SK-N-SH treated with all-trans-retinoic acid at 6 μM for 48 hours (cell line): ENCODE measurements around the gene GSE1.

ENCODE experiments used
- ATAC-seq: fragments of 200-7000 bp; cut with Tn5 transposase; 3 replicates; pipeline ENCODE4 v1.9.1; 2020; ENCODE audit warnings: mild to moderate bottlenecking, moderate library complexity
- ARNTL ChIP-seq: fragments of 450-650 bp; formaldehyde crosslinking; IDR thresholded peaks from 2 replicates; pipeline ENCODE4 v1.5.0; 2020; ENCODE audit warnings: low read depth, mild to moderate bottlenecking, moderate library complexity, borderline replicate concordance
- BACH2 ChIP-seq: fragments of 250-450 bp; sonication (Bioruptor Pico); IDR thresholded peaks from 2 replicates; pipeline ENCODE4 v1.9.0; 2021; ENCODE audit warnings: mild to moderate bottlenecking, borderline replicate concordance
- CREB5 ChIP-seq: fragments of 250-450 bp; sonication (Bioruptor Pico); IDR thresholded peaks from 2 replicates; pipeline ENCODE4 v1.5.1; 2020; ENCODE audit warnings: low read depth, mild to moderate bottlenecking, moderate library complexity
- CSDC2 ChIP-seq: fragments of 250-450 bp; sonication (Bioruptor Pico); IDR thresholded peaks from 2 replicates; pipeline ENCODE4 v1.5.0; 2020; ENCODE audit warnings: mild to moderate bottlenecking, moderate library complexity
- ESRRG ChIP-seq: fragments of 250-450 bp; sonication (Bioruptor Pico); IDR thresholded peaks from 2 replicates; pipeline ENCODE4 v1.6.1; 2021; ENCODE audit warnings: mild to moderate bottlenecking
- OSR1 ChIP-seq: fragments of 250-450 bp; sonication (Bioruptor Pico); IDR thresholded peaks from 2 replicates; pipeline ENCODE4 v1.8.0; 2022; ENCODE audit warnings: moderate library complexity, mild to moderate bottlenecking, inconsistent platforms
- PATZ1 ChIP-seq: fragments of 250-450 bp; sonication (Bioruptor Pico); IDR thresholded peaks from 2 replicates; pipeline ENCODE4 v1.8.0; 2020; ENCODE audit warnings: mild to moderate bottlenecking, moderate library complexity, borderline replicate concordance
- PPARA ChIP-seq: fragments of 250-450 bp; sonication (Bioruptor Pico); IDR thresholded peaks from 2 replicates; pipeline ENCODE4 v1.5.0; 2020; ENCODE audit warnings: mild to moderate bottlenecking, borderline replicate concordance
- RARB ChIP-seq: fragments of 250-450 bp; sonication (Bioruptor Pico); IDR thresholded peaks from 2 replicates; pipeline ENCODE4 v1.8.0; 2021; ENCODE audit warnings: mild to moderate bottlenecking, moderate library complexity
- SNAI2 ChIP-seq: fragments of 250-450 bp; sonication (Bioruptor Pico); IDR thresholded peaks from 2 replicates; pipeline ENCODE4 v1.5.0; 2020; ENCODE audit warnings: mild to moderate bottlenecking, moderate library complexity
- TCF4 ChIP-seq: fragments of 250-450 bp; sonication (Bioruptor Pico); IDR thresholded peaks from 2 replicates; pipeline ENCODE4 v1.8.0; 2021; ENCODE audit warnings: mild to moderate bottlenecking, moderate library complexity, borderline replicate concordance
- TOX ChIP-seq: fragments of 250-450 bp; sonication (Bioruptor Pico); IDR thresholded peaks from 2 replicates; pipeline ENCODE4 v1.8.0; 2021; ENCODE audit warnings: mild to moderate bottlenecking, moderate library complexity, borderline replicate concordance
- ZFP3 ChIP-seq: fragments of 250-450 bp; sonication (Bioruptor Pico); IDR thresholded peaks from 2 replicates; pipeline ENCODE4 v1.5.0; 2020; ENCODE audit warnings: mild to moderate bottlenecking, moderate library complexity
- ZFP30 ChIP-seq: fragments of 450-650 bp; formaldehyde crosslinking; IDR thresholded peaks from 2 replicates; pipeline ENCODE4 v1.5.0; 2022; ENCODE audit warnings: mild to moderate bottlenecking, moderate library complexity
- ZNF565 ChIP-seq: fragments of 450-650 bp; formaldehyde crosslinking; conservative IDR thresholded peaks from 2 replicates; pipeline ENCODE4 v1.5.0; 2020; ENCODE audit warnings: low read depth, mild to moderate bottlenecking, moderate library complexity
- ZNF70 ChIP-seq: fragments of 450-650 bp; formaldehyde crosslinking; IDR thresholded peaks from 2 replicates; pipeline ENCODE4 v1.5.0; 2020; ENCODE audit warnings: mild to moderate bottlenecking, moderate library complexity
- ZNF8 ChIP-seq: fragments of 450-650 bp; formaldehyde crosslinking; IDR thresholded peaks from 2 replicates; pipeline ENCODE4 v1.5.0; 2020; ENCODE audit warnings: mild to moderate bottlenecking, moderate library complexity
- TF ChIP-seq, protein P1 (sequence below): fragments of 250-450 bp; sonication (Bioruptor Pico); IDR thresholded peaks from 2 replicates; pipeline ENCODE4 v1.5.0; 2020; ENCODE audit warnings: mild to moderate bottlenecking, moderate library complexity
- TF ChIP-seq, protein P2 (sequence below): fragments of 250-450 bp; sonication (Bioruptor Pico); IDR thresholded peaks from 2 replicates; pipeline ENCODE4 v1.5.1; 2021; ENCODE audit warnings: mild to moderate bottlenecking, moderate library complexity

GSE1 gene

GRCh38 chr16:85708338-85708737, 95.2 kb downstream of the GSE1 start:
- no peak for ATAC-seq
- TF ChIP-seq ZNF565, result no peak
- no peak for TF ChIP-seq TCF4
- TF ChIP-seq ESRRG (CRISPR knock-in tag), result no peak
- no peak for TF ChIP-seq CSDC2
- TF ChIP-seq, all 23 proteins: peak for 0

GRCh38 chr16:85709766-85710585, 96.9 kb downstream of the GSE1 start:
- TF ChIP-seq SNAI2 (CRISPR knock-in tag) (no peak), CREB5 (CRISPR knock-in tag) (no peak), TOX (CRISPR knock-in tag) (no peak), ZNF70 (CRISPR knock-in tag) (no peak)
- TF ChIP-seq, all 23 proteins: peak for 0
- ATAC-seq, result no peak

DNA sequence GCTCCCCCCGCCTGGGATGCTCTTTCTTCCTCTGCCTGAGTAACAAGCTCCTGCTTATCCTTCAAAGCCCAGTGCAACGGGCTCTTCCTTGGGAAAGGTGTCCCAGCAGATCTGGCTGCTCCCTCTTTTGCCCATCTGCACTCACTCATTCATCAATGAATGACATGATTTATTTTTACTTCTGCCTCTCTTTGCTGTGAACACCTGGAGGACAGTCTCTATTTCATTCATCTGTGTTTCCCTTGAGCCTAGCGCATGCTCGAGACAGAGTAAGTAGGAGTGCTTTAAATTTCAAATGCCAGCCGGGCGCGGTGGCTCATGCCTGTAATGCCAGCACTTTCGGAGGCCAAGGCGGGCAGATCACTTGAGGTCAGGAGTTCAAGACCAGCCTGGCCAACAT, 97.6 kb downstream of the GSE1 start:
- 0 out of 2 replicates have a peak, but pooled peaks have one; percentile 43 for TF ChIP-seq ZFP3 (CRISPR knock-in tag)
- TF ChIP-seq, protein P1, sequence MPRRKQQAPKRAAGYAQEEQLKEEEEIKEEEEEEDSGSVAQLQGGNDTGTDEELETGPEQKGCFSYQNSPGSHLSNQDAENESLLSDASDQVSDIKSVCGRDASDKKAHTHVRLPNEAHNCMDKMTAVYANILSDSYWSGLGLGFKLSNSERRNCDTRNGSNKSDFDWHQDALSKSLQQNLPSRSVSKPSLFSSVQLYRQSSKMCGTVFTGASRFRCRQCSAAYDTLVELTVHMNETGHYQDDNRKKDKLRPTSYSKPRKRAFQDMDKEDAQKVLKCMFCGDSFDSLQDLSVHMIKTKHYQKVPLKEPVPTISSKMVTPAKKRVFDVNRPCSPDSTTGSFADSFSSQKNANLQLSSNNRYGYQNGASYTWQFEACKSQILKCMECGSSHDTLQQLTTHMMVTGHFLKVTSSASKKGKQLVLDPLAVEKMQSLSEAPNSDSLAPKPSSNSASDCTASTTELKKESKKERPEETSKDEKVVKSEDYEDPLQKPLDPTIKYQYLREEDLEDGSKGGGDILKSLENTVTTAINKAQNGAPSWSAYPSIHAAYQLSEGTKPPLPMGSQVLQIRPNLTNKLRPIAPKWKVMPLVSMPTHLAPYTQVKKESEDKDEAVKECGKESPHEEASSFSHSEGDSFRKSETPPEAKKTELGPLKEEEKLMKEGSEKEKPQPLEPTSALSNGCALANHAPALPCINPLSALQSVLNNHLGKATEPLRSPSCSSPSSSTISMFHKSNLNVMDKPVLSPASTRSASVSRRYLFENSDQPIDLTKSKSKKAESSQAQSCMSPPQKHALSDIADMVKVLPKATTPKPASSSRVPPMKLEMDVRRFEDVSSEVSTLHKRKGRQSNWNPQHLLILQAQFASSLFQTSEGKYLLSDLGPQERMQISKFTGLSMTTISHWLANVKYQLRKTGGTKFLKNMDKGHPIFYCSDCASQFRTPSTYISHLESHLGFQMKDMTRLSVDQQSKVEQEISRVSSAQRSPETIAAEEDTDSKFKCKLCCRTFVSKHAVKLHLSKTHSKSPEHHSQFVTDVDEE (CRISPR knock-in tag), result no peak
- ATAC-seq, result no peak

- ATAC-seq, result no peak
- TF ChIP-seq PPARA (CRISPR knock-in tag), result no peak
- no peak for TF ChIP-seq BACH2 (CRISPR knock-in tag)
- TF ChIP-seq PATZ1, result no peak
- TF ChIP-seq ZFP3 (CRISPR knock-in tag), result no peak
- no peak for TF ChIP-seq TCF4
- no peak for TF ChIP-seq RARB
Measured at GRCh38 chr16:85711982-85712587, 99.0 kb downstream of the GSE1 start.

GRCh38 chr16:85712801-85713200, 99.7 kb downstream of the GSE1 start:
- TF ChIP-seq ARNTL (CRISPR knock-in tag) (no peak), ZNF565 (no peak), TCF4 (no peak), BACH2 (CRISPR knock-in tag) (no peak), SNAI2 (CRISPR knock-in tag) (no peak), ESRRG (CRISPR knock-in tag) (no peak), ZFP3 (CRISPR knock-in tag) (no peak), OSR1 (CRISPR knock-in tag) (no peak), ZNF8 (CRISPR knock-in tag) (no peak), ZFP30 (no peak), CSDC2 (no peak)
- TF ChIP-seq, protein P2, sequence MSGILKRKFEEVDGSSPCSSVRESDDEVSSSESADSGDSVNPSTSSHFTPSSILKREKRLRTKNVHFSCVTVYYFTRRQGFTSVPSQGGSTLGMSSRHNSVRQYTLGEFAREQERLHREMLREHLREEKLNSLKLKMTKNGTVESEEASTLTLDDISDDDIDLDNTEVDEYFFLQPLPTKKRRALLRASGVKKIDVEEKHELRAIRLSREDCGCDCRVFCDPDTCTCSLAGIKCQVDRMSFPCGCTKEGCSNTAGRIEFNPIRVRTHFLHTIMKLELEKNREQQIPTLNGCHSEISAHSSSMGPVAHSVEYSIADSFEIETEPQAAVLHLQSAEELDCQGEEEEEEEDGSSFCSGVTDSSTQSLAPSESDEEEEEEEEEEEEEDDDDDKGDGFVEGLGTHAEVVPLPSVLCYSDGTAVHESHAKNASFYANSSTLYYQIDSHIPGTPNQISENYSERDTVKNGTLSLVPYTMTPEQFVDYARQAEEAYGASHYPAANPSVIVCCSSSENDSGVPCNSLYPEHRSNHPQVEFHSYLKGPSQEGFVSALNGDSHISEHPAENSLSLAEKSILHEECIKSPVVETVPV (CRISPR knock-in tag), result no peak
- TF ChIP-seq, protein P1 (CRISPR knock-in tag), result no peak
- TF ChIP-seq, all 23 proteins: peak for 0
- no peak for ATAC-seq
